Measurements from ENCODE around the gene RBM20.

GRCh38 chr10:110750931-110751330 lies 106.8 kb downstream of the RBM20 start:
- no peak for TF ChIP-seq GATA3 (IDR thresholded peaks at IDR 0.05; ENCODE audit: low read depth, low read length)
- no peak for TF ChIP-seq GATA2 (IDR thresholded peaks at IDR 0.05; ENCODE audit: low read depth, low read length)
